HepG2 (cell line): ENCODE measurements around the gene PRKCD. TPM values are rescaled to one million over a fixed set of nuclear protein-coding genes. Genes with fewer than 3 reads are reported as not detected.

ENCODE experiments used
- ATAC-seq: fragments of 200-7000 bp; cut with Tn5 transposase; 3 replicates; pipeline ENCODE4 v1.9.1; 2020; ENCODE audit warnings: mild to moderate bottlenecking, moderate library complexity
- BruUV-seq: library from RNA; stranded (reverse); fragments of 400-500 nt; replicated peaks from 2 replicates; lab custom pipeline; 2021; lab: Mats Ljungman, UMichigan
- CTCF ChIA-PET: fragments of 300-600 bp; formaldehyde crosslinking; extraction: SDS; loops from one replicate; lab custom pipeline; 2021; ENCODE audit warnings: low total read pairs, inconsistent platforms, low intra/inter-chr PET ratio; lab: Yijun Ruan, JAX
- POLR2A ChIA-PET: fragments of 350-600 bp; sonication (Branson Sonifier 250); formaldehyde crosslinking; loops from one replicate; lab custom pipeline; 2020; ENCODE audit warnings: antibody characterized with exemption, inconsistent platforms; lab: Yijun Ruan, JAX
- DNase-seq: peaks from one replicate; pipeline ENCODE4 v3.0.0-alpha.2; 2015; ENCODE audit warnings: low spot score
- FAIRE-seq: peaks from 3 replicates; lab custom pipeline; 2011; peaks lifted over from hg19 to GRCh38; lab: Jason Lieb, UNC
- H2AFZ ChIP-seq: one replicate; pipeline ENCODE4 v1.6.1; 2011; ENCODE audit warnings: low read length, inconsistent platforms
- H3K27ac ChIP-seq: fragments of 300-600 bp; 3 replicates; pipeline ENCODE4 v1.8.0; 2011; ENCODE audit warnings: mixed run types, mild to moderate bottlenecking, mixed read lengths, low read length, inconsistent platforms; ENCODE audit not compliant: insufficient read depth; ENCODE audit errors: extremely low read length
- H3K27me3 ChIP-seq, 2 experiments: fragments of 200-600 bp in 1 of 2; 2 replicates in 1 of 2; 3 replicates in 1 of 2; pipeline versions ENCODE4 v1.6.0 to v1.8.0; 2011; ENCODE audit warnings: low read length in 2 of 2, mild to moderate bottlenecking in 2 of 2, moderate library complexity in 2 of 2, inconsistent platforms in 1 of 2; ENCODE audit not compliant: insufficient read depth in 2 of 2, control insufficient read depth in 1 of 2
- H3K36me3 ChIP-seq, 2 experiments: fragments of 200-600 bp in 1 of 2; replicated peaks in 1 of 2; 2 replicates in 1 of 2; 3 replicates in 1 of 2; pipeline versions ENCODE4 v1.5.1 to v1.8.0; 2011; ENCODE audit warnings: low read length in 2 of 2, inconsistent platforms in 1 of 2; ENCODE audit not compliant: insufficient read depth in 2 of 2, control insufficient read depth in 1 of 2
- H3K4me1 ChIP-seq: 2 replicates; pipeline ENCODE4 v1.5.1; 2012; ENCODE audit warnings: low read length, inconsistent platforms; ENCODE audit not compliant: insufficient read depth
- H3K4me2 ChIP-seq: 2 replicates; pipeline ENCODE4 v1.6.0; 2011; ENCODE audit warnings: low read depth, low read length, inconsistent platforms
- H3K4me3 ChIP-seq, 3 experiments: fragments of 200-600 bp in 1 of 3; sonication (generic), shearing (Covaris generic) in 1 of 3; replicated peaks in 1 of 3; 2 replicates each; pipeline ENCODE4 v1.5.1; 2011 to 2016; ENCODE audit warnings: low read length in 3 of 3, inconsistent platforms in 2 of 3, low read depth in 2 of 3, mild to moderate bottlenecking in 2 of 3, control low read depth in 1 of 3, mixed read lengths in 1 of 3; ENCODE audit not compliant: insufficient read depth in 1 of 3
- H3K79me2 ChIP-seq: one replicate; pipeline ENCODE4 v1.6.1; 2011; ENCODE audit warnings: low read length, inconsistent platforms; ENCODE audit not compliant: insufficient read depth
- H3K9ac ChIP-seq: 2 replicates; pipeline ENCODE4 v1.6.0; 2011; ENCODE audit warnings: mild to moderate bottlenecking, low read depth, low read length, inconsistent platforms; ENCODE audit not compliant: insufficient read depth
- H3K9me3 ChIP-seq: 2 replicates; pipeline ENCODE4 v1.5.1; 2012; ENCODE audit warnings: mild to moderate bottlenecking, low read length
- H4K20me1 ChIP-seq: 2 replicates; pipeline ENCODE4 v1.6.0; 2011; ENCODE audit warnings: inconsistent platforms, mild to moderate bottlenecking, low read length, moderate library complexity; ENCODE audit not compliant: insufficient read depth
- ATM ChIP-seq: fragments of 450-650 bp; IDR thresholded peaks from 2 replicates; pipeline ENCODE4 v1.7.1; 2017; ENCODE audit warnings: mild to moderate bottlenecking, borderline replicate concordance
- JUND ChIP-seq: sonication (generic); formaldehyde crosslinking; IDR thresholded peaks from 2 replicates; pipeline ENCODE4 v1.8.0; 2022; ENCODE audit warnings: mild to moderate bottlenecking, missing genetic modification reagents
- MYNN ChIP-seq: sonication (generic); formaldehyde crosslinking; IDR thresholded peaks from 2 replicates; pipeline ENCODE4 v1.4.0; 2020; ENCODE audit warnings: mild to moderate bottlenecking, low read depth, missing genetic modification reagents
- RBFOX2 ChIP-seq: fragments of 200-400 bp; formaldehyde crosslinking; IDR thresholded peaks from 2 replicates; pipeline ENCODE4 v1.6.1; 2017; ENCODE audit warnings: low read depth, mild to moderate bottlenecking, low read length
- SRF ChIP-seq: IDR thresholded peaks from 2 replicates; pipeline ENCODE4 v1.6.1; 2011; ENCODE audit warnings: mild to moderate bottlenecking, low read depth, low read length, moderate library complexity
- TEAD3 ChIP-seq: optimal IDR thresholded peaks from 2 replicates; pipeline ENCODE3; 2016; ENCODE audit warnings: borderline replicate concordance
- WGBS: methylation state at CpG from one replicate; pipeline ENCODE4 v1.1.6; 2017; ENCODE audit warnings: low lambda C conversion rate; 5-methylcytosine and 5-hydroxymethylcytosine counted together
- in situ Hi-C: cut with HindIII; loops from 2 replicates; pipeline ENCODE4 v1.10.0; 2017; ENCODE audit warnings: low pct_unique_long_range_greater_than_20kb; ENCODE audit not compliant: extremely low pct_ligation_motif_present
- intact Hi-C: fragments of 100-400 bp; cut with micrococcal nuclease; formaldehyde crosslinking; loops from one replicate; pipeline ENCODE4 v1.10.0; 2022; ENCODE audit not compliant: unreplicated experiment
- polyA plus RNA-seq, 8 experiments: library from polyadenylated mRNA; depleted of rRNA in 3 of 8; stranded (reverse) in 7 of 8; unstranded in 1 of 8; fragments of >200 nt; fragmentation: Illumina TruSeq in 4 of 8; extraction: Trizol in 4 of 8; gene quantifications; 2 replicates each; pipeline versions ENCODE4 v1.2.1 to v1.2.3, GENCODE V29; 2011 to 2016; ENCODE audit warnings: low read depth in 4 of 8, missing spikeins in 1 of 8, mixed read lengths in 1 of 8; ENCODE audit not compliant: insufficient read depth in 1 of 8
- total RNA-seq, 5 experiments: library from RNA; depleted of rRNA; stranded (reverse); fragments of >200 nt; fragmentation: Illumina TruSeq; extraction: Trizol; gene quantifications; 2 replicates each; pipeline ENCODE4 v1.2.3, GENCODE V29; 2016; ENCODE audit warnings: low read depth in 1 of 5
- TF ChIP-seq, protein P1 (sequence below), 2 experiments: sonication (generic) in 1 of 2; formaldehyde crosslinking in 1 of 2; IDR thresholded peaks; 2 replicates each; pipeline versions ENCODE4 v1.5.1 to v1.6.1; 2011 to 2020; ENCODE audit warnings: borderline replicate concordance in 1 of 2, low read depth in 1 of 2, low read length in 1 of 2, mild to moderate bottlenecking in 1 of 2, missing genetic modification reagents in 1 of 2, moderate library complexity in 1 of 2
- TF ChIP-seq, protein P2 (sequence below): sonication (generic); formaldehyde crosslinking; IDR thresholded peaks from one replicate; pipeline ENCODE4 v1.5.1; 2020; ENCODE audit warnings: mild to moderate bottlenecking, missing genetic modification reagents; ENCODE audit errors: not compliant biosample characterization

Gene PRKCD
- total and polyA plus RNA-seq, 2 of the 13 experiments (the other 11 are each of a cell fraction or from before 2014, with no cell fraction given) = 1.6 to 40.7 TPM

DNA sequence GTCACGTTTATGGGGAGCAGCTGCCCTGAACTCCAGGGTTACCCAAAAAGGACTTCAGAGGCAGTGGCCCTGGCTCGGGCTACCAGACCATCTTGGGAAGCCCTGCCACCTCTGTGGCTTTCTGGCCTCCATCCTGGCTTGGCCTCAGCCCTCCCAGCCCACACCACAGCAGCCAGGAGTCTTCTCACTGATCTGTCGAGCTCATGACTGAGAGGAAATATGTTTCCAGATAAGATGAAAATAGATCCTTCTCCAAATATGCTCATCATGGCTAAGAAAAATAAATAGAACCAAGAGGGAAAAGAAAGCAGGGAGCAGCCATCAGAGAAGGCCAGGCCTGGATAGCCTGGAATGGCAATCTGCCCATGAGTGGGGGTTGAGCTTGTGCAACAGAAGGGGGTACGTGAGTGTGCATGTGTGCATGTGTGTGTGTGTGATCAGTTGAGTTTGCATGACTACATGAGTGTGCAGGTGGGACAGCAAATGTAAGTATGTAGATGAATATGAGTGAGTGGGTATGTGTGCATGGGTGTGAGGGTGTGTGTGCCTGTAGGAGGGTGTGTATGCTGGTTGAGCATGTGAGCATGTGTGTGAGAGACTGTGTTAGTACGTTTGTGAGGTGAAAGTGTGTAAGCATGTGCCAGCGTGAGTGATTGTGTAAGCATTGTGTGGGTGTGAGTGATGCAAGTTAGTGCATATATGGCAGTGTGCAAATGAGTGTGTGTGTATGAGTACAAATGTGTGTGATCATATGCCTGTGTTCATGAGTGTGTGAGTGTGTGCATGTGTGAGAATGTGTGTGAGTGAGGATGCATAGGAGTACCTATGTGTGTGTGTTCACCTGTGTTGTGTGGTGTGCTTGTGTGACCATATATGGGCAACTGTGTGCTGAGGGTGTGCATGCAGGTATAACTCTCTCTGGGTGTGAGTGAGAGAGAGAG, 20.8 kb upstream of the PRKCD start:
- intact Hi-C loops (no loop called here), in situ Hi-C loops (no loop called here)
- Histone ChIP-seq H3K4me3 (no peak overlapping the region), H2AFZ (no peak overlapping the region), H3K27ac (no peak overlapping the region), H3K36me3 (no peaks in the 10 kb centered on the region), H3K9me3 (no peaks in the 10 kb centered on the region), H3K9ac (no peak overlapping the region), H3K4me1 (peaks cover 54% of the 10 kb centered on the region), H3K4me2 (no peak overlapping the region), H3K27me3 (peaks cover 0 to 30% of the 10 kb centered on the region in 2 experiments; a peak in 3 of 5 replicates), H3K79me2 (no peaks in the 10 kb centered on the region), H4K20me1 (no peaks in the 10 kb centered on the region)
- ChIA-PET POLR2A (interaction anchor here (0.8 to 3.4 kb wide), 3 partner anchors 20 to 56 kb away, joined by 3 to 18 read pairs (median 3); partner anchors contain the start of gene PRKCD), CTCF (no interaction called here)
- DNase-seq (no peak), ATAC-seq (no peak), FAIRE-seq (no peak)
- BruUV-seq = no TSS peak
- WGBS = 20% methylated on average over 5 of the region's 6 CpGs
- TF ChIP-seq, protein P1, sequence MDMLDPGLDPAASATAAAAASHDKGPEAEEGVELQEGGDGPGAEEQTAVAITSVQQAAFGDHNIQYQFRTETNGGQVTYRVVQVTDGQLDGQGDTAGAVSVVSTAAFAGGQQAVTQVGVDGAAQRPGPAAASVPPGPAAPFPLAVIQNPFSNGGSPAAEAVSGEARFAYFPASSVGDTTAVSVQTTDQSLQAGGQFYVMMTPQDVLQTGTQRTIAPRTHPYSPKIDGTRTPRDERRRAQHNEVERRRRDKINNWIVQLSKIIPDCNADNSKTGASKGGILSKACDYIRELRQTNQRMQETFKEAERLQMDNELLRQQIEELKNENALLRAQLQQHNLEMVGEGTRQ (IDR thresholded peaks at IDR 0.05; ENCODE audit: low read depth, low read length) = no peak
- TF ChIP-seq, protein P1 (CRISPR knock-in tag; IDR thresholded peaks at IDR 0.05; ENCODE audit: borderline replicate concordance) = peak; percentile 56; the same call in 1 of the 2 replicates
- peak; percentile 30 for TF ChIP-seq TEAD3 (CRISPR knock-in tag)
- 0 out of 2 replicates have a peak, but pooled peaks have one; percentile 11 for TF ChIP-seq ATM
- TF ChIP-seq RBFOX2 = no peak
- TF ChIP-seq SRF = peak; percentile 76; the same call in 1 of the 2 replicates
- no peak for TF ChIP-seq JUND (CRISPR knock-in tag)
- TF ChIP-seq, protein P2, sequence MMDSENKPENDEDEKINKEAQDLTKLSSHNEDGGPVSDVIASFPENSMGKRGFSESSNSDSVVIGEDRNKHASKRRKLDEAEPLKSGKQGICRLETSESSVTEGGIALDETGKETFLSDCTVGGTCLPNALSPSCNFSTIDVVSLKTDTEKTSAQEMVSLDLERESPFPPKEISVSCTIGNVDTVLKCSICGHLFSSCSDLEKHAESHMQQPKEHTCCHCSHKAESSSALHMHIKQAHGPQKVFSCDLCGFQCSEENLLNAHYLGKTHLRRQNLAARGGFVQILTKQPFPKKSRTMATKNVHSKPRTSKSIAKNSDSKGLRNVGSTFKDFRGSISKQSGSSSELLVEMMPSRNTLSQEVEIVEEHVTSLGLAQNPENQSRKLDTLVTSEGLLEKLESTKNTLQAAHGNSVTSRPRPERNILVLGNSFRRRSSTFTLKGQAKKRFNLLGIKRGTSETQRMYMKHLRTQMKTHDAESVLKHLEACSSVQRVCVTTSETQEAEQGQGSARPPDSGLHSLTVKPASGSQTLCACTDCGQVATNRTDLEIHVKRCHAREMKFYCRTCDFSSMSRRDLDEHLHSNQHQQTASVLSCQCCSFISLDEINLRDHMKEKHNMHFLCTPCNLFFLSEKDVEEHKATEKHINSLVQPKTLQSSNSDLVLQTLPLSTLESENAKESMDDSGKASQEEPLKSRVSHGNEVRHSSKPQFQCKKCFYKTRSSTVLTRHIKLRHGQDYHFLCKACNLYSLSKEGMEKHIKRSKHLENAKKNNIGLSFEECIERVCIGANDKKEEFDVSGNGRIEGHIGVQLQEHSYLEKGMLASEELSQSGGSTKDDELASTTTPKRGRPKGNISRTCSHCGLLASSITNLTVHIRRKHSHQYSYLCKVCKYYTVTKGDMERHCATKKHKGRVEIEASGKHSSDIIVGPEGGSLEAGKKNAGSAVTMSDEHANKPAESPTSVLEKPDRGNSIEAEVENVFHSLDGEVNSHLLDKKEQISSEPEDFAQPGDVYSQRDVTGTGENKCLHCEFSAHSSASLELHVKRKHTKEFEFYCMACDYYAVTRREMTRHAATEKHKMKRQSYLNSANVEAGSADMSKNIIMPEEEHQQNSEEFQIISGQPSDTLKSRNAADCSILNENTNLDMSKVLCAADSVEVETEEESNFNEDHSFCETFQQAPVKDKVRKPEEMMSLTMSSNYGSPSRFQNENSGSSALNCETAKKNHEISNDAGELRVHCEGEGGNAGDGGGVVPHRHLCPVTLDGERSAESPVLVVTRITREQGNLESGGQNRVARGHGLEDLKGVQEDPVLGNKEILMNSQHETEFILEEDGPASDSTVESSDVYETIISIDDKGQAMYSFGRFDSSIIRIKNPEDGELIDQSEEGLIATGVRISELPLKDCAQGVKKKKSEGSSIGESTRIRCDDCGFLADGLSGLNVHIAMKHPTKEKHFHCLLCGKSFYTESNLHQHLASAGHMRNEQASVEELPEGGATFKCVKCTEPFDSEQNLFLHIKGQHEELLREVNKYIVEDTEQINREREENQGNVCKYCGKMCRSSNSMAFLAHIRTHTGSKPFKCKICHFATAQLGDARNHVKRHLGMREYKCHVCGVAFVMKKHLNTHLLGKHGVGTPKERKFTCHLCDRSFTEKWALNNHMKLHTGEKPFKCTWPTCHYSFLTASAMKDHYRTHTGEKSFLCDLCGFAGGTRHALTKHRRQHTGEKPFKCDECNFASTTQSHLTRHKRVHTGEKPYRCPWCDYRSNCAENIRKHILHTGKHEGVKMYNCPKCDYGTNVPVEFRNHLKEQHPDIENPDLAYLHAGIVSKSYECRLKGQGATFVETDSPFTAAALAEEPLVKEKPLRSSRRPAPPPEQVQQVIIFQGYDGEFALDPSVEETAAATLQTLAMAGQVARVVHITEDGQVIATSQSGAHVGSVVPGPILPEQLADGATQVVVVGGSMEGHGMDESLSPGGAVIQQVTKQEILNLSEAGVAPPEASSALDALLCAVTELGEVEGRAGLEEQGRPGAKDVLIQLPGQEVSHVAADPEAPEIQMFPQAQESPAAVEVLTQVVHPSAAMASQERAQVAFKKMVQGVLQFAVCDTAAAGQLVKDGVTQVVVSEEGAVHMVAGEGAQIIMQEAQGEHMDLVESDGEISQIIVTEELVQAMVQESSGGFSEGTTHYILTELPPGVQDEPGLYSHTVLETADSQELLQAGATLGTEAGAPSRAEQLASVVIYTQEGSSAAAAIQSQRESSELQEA (CRISPR knock-in tag) = no peak
- no peak for TF ChIP-seq MYNN (CRISPR knock-in tag)
